Stimulated activated CD8-positive, alpha-beta memory T cell treated with anti-CD3 and anti-CD28 coated beads, Interleukin-4, amount 100 ng/mL, for 1 hour (primary cell): ENCODE measurements around the gene DRGX.

Experiments used
- DNase-seq, 2 donors: peaks; one replicate each; pipeline ENCODE4 v3.0.0-alpha.2; 2020; ENCODE audit warnings: low read depth in 2 of 2, low spot score in 1 of 2

The DRGX gene

DNA sequence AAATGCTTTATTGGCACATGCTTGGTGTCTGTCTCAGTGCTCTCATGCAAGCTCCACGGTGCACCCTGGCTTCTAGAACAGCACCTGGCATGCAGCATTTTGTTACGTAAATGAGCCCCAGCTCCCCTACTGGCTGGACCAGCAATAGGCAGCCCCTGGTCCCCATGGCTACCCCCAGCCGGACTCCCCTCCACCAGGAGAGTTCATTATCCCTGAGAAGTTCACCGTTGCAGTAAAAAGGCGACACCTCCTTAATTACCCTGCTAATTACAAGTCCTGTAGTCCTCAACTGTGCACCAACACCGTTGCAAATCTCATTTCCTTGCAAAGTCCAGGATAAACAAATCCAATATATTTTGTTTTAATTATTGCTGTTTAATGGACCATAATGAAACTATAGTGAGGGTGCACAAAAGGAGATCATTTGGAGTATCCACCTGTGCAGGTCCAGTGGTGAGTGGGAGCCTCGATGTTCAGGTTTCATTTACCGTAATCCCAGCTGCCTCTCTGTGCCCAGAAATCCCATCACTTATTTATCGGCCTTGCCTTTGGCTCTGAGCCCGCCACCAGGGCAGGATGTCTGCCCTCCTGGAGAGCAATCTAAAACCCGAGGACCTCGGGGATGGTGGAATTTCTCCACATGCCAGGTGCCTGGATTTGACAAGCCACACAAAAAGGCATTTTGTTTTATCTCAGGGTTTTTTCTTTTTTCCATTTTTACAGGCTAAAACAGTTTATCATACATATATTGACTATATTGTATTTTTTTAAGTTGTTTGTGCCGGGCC lies 12.8 kb upstream of the DRGX start:
- DNase-seq = no peak

DNA sequence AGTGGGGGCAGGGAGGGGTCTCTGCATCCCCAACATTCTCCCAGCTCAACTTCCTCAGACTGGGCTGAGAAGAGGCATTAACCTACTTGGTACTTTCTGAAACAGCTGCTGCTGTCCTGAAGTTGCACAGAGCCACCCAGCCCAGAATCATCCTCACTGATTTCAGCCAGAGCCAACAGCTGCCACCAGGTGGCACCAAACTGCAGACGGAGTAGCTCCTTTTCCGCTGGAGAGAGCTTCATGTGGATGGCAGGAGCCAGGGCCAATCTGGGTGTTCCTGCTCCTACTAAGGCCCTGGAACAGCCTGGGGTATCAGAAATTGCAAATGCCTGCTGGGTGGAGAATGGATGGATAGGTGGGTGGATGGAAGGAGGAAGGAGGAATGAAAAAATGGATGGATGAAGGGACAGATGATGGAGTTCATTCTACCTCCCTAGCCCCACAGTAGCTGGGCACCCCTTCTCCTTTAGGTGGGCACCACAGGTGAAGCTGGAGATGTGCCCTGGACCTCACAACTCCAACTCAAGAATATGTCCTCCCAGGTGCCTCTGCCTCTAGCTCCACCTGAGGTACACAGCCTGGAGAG lies 11.8 kb upstream of the DRGX start:
- peak; percentile 35 to 51 for DNase-seq

DNA sequence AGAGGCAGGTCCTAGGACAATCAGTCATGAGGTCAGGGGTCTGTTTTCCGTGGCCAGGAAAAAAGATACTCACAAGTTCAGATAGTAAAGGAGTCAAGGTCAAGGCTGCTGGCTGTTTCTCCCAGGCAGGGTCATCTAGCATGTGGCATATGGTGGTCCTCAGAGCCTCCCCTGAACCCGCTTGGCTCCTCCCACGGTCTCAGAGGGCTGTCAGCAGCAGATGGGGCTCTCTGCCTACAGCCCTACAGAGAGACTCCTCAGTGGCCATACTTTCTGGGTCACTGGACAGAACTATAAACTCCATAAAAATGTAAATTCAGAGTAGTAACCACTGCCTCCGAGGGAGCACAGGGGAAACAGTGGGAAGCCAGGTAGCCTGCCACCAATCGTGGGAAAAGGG lies 11.3 kb upstream of the DRGX start:
- no peak for DNase-seq

DNA sequence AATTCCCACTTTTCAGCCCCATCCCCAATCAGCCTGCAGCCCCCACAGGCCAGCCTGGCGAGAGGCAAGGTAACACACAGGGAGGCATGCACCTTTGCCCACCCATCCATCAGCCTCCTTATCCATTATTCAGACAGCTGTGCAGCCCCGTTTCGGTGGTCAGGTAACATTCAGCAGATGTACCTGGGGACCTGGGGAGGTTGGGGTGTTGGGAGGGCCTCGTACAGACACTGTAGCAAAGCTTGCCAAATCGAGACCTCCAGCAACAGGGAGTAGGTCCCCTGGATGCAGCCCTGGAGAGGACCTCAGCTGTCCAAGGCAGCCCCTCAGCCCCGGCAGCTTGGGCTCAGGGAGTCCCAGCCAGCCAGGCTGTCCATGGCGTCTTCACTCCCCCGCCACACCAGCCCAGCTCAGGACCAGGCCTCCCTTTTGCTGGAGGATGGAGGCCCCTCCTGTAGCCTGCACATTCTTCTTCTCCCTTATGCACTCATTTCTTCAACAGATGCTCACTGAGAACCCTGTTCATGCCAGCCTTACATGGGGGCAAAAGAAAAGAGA lies 8.5 kb upstream of the DRGX start:
- no peak for DNase-seq

DNA sequence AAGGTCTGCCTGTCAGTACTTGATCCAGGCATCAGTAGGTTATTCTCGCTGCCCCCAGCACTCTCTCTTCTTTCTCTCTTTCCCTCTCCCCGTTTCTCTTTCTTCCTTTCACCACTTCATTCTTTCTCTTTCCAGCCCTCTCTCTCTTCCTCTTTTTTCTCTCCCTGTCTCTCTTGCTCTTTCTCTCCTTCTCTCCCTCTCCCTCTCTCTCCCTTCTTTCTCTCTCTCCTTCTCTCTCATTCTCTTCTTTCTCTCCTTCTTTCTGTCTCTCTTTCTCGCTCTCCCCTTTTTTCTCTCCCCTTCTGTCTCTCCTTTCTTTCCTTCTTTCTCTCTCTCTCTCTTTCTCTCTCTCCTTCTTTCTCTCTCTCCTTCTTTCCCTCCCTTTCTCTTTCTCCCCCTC lies 7.5 kb upstream of the DRGX start:
- DNase-seq = no peak

DNA sequence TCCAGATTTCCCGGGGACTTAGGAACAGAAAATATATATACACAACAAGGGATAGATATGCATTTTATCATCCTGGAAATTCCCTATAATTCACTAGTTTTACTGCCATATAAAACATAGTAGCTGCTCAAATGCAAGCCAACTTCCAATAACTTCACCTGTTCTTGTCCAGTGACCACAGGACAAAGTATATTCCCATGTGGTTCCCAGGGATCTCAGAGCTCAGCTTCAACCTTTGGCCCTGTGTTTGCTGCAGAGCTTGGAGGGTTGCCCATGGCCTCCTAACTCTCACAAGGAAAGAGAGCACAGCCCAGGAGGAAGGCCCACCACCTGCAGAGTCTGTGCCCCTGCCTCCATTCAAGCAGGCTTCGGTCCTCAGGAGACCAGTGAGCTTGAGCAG lies 4.5 kb upstream of the DRGX start:
- no peak for DNase-seq

DNA sequence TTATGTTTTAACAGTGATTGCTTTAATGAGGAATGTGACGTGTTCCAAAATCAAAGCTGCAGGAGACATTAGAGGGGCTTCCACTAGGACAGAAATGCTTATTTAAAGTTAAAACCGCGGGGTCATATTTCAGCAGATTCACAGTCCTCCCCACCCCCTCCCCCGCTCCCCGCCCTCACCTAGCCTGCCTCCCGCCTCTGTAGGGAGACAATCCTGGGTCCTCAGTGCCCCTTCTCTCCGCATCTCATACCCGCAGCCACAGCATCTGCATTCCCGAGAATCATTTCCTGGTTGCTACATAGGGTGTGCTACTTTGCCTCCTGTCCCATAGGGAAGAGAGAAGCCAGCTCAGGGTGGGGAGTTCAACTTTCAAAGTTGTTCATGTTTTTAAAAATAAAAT lies 3.1 kb upstream of the DRGX start:
- DNase-seq = no peak

DNA sequence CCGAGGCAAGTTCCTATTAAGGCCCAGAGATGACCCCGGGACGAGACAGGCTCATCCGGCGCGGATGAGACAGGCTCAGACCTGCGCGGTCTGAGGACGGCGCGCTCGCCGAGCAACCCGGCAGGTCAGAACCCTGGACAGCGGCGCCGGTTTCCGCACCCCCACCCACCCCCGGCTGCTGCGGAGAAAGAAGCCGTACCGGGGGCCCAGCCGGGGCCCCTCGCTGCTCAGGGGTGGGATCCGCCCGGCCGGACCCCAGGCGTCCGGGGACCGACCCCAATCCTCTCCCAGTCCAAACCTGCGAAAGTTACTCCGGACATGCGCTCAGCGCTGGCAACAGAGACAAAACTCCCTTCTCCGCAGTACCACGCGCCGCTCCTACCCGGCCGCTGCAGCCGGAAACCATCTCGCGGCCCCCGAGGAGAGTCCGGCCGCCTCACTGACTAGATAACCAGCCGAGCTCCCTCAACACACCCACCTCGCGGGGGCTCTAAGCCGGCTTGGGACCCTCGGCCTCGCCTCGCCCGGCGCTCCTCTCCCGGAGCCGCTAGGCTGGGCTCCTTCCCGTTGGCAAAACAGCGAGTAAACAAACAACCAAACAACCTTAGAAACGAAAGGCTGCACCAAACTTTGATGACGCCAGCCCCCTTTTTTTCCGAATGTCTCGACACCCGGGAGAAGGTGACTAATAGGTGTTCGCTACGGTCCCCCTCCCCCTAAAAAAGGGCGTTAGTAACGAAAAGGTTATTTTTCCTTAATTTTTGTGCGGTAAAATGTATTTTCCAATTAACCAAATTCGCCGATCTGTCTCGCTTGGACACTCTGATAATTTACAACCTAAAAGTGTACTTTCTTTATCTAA lies 2.3 kb upstream of the DRGX start:
- DNase-seq = peak in 1 of 2 donors; percentile 16

DNA sequence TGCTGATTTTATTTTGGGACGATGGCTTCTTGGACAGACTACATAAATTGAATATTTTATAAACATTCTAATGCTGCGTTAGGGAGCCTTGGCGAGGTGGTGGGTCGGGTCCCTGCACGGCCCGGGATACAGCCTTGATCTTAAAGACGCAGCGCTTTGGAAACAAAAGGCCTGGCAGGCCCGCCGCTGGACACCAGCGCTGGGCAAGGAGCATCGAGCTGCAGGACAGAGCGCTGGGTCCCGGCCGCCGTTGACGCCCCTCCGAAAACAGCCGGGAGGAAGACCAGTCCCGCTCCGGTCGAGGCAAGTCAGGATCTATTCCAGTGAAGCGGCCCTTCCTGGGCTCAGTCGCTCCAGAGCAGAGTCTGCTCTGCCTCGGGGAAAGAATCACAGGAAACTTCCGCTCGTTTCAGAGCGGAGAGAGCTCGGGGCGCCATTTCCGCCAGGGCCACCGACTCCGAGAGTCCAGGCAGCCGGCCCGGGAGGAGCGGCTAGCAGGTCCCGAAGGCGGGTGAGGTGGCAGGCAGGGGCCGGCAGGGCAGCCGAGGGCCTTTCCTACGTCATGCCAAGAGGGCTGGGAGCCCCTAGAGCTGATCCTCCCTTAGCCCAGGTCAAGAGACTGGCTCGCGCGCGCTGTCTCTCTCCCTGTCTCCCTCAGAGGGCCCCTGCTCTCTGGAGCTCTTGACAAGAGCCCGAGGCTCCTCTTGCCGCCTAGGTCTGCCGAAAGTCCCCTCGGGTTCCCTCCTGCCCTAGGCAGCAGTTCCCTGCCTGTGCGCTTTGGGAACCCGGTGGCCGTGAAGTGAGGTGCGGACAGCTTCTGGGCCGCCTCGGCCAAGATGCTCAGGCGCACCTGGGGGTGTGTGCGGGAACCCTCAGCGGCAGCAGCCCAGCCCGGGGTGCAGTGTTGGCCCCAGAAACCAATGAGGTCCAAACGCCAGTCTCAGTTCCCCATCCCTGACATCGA lies 1.4 kb upstream of the DRGX start:
- DNase-seq = no peak

DNA sequence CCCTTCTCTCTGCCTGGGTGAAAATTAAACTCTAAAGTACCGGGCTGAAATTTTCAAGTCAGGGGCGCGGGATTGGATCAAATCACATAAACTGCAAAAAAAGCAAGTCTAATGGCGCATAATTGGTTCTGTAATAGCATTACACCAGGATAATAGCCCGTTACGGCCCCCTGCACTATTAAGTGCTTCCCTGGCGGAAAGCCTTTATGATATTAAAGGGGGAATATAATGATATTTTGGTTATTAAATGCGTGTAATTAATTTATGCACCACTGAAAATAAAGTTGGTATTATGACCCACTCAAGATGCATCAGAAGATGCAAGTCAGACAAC lies 744 bp upstream of the DRGX start:
- DNase-seq = no peak

DNA sequence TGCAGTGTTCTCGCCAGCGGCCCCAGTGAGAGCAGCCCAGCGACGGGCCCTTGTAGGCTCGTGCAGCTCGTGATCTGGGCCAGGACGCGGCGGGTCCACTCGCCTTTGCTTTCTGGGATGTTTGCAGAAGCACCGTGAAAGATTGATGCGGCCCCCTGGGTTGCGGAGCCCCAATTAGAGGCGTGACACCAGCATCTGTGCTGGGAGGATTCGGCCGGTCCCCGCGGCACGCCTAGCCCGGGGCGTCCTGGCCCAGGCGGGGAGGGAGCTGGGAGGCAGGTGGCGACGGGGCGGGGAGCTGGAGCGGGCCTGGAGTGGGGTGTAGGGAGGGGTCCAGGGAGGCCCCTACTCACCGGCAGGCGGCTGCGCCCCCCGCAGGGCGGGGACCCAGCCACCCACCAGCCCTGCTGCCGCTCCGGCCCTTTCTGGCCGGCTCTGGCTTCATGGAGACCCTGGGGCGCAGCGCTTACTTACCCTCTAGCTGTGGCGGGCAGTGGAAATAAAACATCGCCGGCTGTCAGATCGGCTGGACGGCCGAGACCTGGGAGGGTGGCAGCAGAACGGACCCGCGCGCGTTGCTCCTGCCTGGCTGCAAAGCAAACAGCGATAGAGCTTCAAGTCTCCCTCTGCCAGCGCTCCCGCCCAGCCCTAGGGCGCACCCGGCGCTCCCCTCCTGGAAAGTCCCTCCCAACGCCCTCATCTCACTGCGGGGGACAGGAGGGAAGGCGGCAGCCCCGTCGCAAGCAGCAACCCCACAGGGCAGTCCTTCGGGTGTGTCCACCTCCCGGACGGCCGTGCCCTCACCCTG lies 752 bp downstream of the DRGX start:
- DNase-seq = no peak

DNA sequence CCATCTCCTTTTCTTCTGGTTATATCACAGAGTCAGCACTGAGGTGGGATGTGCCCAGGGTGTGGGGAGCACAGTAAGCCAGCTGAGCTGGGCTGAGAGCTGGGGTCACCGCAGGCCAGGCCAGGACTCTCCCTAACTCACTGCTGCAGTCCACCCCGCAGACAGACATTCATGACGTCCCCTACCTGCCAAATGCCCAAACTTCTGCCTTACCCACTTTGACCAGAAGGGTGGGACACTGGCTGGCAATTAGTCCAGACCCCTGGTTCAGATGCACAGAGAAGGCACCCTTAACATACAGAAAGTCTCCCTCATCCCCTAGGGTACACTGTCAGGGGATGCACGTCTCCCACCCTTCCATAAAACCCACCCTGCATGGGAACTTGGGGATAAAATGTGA lies 2.1 kb downstream of the DRGX start:
- DNase-seq = no peak

DNA sequence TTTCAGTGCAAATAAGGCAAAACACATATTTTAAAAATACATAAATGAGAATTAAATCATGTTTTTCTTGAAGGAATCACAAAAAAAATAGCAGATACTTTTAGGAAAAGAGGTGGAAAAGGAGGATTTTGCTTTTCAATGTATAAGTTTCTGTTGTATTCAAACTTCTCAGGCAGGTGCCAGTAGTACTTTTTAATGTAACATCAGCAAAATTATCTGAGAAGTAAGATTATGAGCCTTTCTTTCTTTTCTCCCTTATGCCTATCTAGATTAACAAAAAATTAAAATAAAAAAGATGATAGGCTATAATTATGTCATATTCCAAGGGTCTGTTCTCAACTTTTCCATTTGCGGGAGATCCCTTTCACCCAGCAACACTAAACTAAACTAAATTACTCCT lies 2.6 kb downstream of the DRGX start:
- DNase-seq = no peak

DNA sequence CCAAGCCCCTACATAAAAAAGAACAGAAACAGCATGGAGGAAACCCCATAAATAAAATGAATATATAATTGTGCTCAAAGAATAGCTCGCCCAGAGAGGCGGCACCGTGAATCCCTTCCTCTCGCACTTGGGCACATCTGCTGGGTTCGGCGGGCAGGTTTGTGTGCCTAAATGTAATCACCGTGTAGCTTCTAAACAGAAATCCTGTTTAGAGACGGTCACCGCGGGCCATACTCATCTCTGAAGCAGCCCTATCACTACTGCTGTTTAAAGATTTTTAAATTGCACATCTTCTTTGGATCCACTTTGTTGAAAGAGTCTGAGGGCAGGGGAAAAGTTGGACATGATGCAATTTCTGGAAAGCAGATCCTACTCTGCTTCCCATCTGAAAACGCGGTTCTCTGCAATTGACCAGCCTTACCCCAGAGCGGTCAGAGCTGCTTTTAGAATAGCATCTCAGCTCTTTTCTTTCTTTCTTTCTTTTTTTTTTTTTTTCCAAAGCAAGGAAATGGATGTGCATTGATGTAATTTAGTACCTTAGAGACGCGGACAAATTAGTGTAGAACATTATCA lies 6.4 kb downstream of the DRGX start:
- no peak for DNase-seq

DNA sequence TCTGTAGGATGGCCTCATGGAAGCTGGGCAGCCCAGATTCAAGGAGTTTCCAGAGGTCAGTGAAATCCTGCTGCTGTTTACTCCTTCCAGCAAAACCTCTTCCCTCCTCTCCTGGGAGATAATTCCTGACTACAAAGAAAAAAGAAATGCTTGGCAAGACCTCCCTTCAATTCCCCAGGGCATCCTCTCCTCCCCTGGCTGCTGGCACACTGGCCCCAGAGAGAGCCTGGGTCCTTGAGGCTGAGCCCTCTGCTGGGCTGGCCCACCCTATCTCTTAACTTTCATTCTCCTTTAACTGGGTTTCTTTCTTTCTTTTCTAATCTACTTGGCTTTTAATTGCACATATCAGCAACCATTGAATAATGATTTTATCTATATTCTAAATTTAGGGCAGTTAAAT lies 7.7 kb downstream of the DRGX start:
- DNase-seq = no peak

DNA sequence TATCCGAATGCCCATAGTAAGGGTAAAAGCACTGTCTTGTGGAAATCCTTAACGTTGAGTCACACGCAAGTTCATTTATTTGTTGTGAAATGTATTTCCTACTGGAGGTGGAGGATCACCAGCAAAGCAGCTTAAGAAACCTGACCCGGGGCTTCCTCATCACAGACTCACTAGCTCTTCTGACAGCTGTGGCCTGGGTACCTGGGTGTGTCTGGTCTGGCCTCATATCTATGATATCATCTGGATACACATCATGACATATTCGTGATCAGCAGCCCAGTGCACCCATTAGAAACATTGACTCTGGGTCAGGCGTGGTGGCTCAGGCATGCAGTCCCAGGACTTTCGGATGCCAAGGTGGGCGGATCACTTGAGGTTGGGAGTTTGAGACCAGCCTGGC lies 8.8 kb downstream of the DRGX start:
- DNase-seq = no peak

DNA sequence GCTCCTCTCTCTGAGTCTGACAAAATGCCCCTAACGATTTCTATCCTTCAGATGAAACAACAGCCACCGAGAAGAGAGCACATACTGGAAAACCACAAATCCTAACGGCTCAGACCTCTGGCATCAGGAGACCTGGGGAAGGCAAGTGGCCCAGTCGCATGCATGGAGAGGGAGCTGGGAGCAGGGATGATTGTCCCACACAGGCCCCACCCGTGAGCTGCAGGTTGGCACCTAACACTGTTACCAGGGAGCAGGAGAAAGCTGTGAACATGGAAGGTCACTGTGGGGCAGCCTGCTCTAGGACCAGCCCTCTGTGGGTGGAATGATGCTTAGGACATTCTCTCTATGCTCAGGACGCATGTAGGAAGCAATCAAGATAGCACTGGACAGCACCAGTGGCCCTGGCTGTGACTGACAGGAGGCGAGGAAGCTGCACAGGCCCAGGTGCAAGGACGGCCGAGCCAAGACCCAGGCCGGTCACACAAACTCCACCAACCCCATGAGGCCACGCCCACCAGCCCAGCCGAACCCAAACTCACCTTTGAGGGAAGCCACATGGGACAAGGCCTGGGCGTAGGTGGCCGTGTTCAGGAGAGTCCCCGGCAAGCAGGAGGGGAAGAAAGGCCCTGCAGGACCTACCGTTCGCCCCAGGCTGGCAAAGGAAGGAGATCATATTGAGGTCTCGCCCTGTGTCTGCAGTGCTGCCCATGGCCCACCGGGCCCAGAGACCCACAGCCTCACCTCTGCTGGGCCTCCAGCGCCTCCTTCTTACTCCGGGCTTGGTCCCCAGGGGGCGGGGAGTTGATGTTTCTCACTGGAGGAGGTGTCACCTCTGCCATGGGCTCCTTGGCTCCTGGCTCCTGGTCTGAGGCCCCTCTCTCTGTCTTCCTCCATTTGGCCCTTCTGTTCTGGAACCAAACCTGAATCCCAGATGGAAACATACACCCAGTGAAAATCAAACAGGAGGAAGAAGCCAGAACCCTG lies 9.7 kb downstream of the DRGX start:
- DNase-seq = no peak

DNA sequence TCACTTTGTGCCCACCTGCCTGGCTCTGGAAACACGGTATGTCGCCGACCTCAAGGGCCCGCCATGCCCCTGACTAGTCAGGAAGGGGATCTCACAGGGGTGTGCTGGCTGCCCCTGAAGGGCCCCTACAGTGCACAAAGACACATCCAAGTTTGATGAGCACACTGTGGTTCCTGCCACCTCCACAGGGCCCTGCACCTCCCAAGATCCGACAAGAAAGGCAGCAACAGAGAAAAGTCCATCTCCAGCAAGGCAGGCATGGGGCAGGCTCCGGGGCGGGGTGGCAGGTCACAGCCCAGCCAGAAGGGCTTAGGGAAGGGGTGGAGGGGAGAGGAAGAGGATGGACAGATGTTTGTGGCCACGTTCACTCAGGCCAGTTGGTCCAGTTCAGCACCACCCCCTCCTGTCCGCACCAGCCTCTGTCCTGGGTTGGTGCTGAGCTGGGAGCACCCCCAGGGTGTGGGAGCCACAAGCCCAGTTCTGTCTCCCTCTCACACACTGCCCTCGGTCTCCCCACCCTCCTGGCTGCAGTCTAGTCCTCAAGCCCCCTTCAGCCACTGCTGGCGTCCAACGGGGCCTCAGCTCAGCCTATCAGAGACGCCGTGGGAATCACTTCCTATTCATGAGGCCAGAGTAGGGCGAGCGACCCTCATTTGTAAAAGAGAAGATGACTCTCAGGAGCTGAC lies 11.5 kb downstream of the DRGX start:
- DNase-seq = no peak
